PC-3 (cell line): ENCODE data around the gene MRPS17. TPM values are rescaled to one million over a fixed set of nuclear protein-coding genes. Genes with fewer than 3 reads are reported as not detected.

Experiments
- ATAC-seq: fragments of 200-7000 bp; cut with Tn5 transposase; 2 replicates; pipeline ENCODE4 v1.9.1; 2020; ENCODE audit warnings: mild to moderate bottlenecking, moderate library complexity
- BruUV-seq: library from RNA; stranded (reverse); fragments of 400-500 nt; replicated peaks from 2 replicates; lab custom pipeline; 2021; lab: Mats Ljungman, UMichigan
- CTCF ChIA-PET: fragments of 300-600 bp; sonication (Branson Sonifier 250); formaldehyde crosslinking; loops from one replicate; lab custom pipeline; 2022; ENCODE audit warnings: antibody characterized with exemption; lab: Charles Lee
- POLR2A ChIA-PET: fragments of 300-600 bp; sonication (Branson Sonifier 250); formaldehyde crosslinking; loops from one replicate; lab custom pipeline; 2022; ENCODE audit warnings: antibody characterized with exemption; ENCODE audit not compliant: unreplicated experiment; lab: Charles Lee
- DNase-seq: peaks from one replicate; pipeline ENCODE4 v3.0.0-alpha.2; 2015
- H2AFZ ChIP-seq: fragments of 300-600 bp; sonication (generic); 2 replicates; pipeline ENCODE4 v1.6.0; 2016; ENCODE audit warnings: antibody characterized with exemption, low read length
- H3F3A ChIP-seq: fragments of 300-600 bp; sonication (generic); one replicate; pipeline ENCODE4 v1.6.0; 2017; ENCODE audit warnings: antibody characterized with exemption, low read length, control low read depth, mild to moderate bottlenecking; ENCODE audit not compliant: unreplicated experiment
- H3K27ac ChIP-seq: fragments of 300-600 bp; sonication (generic); 2 replicates; pipeline ENCODE4 v1.5.1; 2016; ENCODE audit warnings: mild to moderate bottlenecking, low read length
- H3K27me3 ChIP-seq: fragments of 300-600 bp; sonication (generic); 2 replicates; pipeline ENCODE4 v1.6.1; 2016; ENCODE audit warnings: low read length, mixed read lengths
- H3K36me3 ChIP-seq: fragments of 300-600 bp; sonication (generic); 2 replicates; pipeline ENCODE4 v1.6.1; 2016; ENCODE audit warnings: low read depth, mixed run types, low read length, mixed read lengths
- H3K4me1 ChIP-seq: fragments of 300-600 bp; sonication (generic); 2 replicates; pipeline ENCODE4 v1.5.1; 2016; ENCODE audit warnings: low read length; ENCODE audit not compliant: insufficient read depth
- H3K4me2 ChIP-seq: fragments of 300-600 bp; sonication (generic); 2 replicates; pipeline ENCODE4 v1.6.0; 2016; ENCODE audit warnings: low read length
- H3K4me3 ChIP-seq: fragments of 300-600 bp; sonication (generic); 2 replicates; pipeline ENCODE4 v1.5.1; 2016; ENCODE audit warnings: mild to moderate bottlenecking, low read length, mixed read lengths
- H3K79me2 ChIP-seq: fragments of 300-600 bp; sonication (generic); 2 replicates; pipeline ENCODE4 v1.6.1; 2017; ENCODE audit warnings: low read length, mixed read lengths
- H3K9ac ChIP-seq: fragments of 300-600 bp; sonication (generic); 2 replicates; pipeline ENCODE4 v1.6.0; 2016; ENCODE audit warnings: mild to moderate bottlenecking, low read length
- H3K9me2 ChIP-seq: fragments of 300-600 bp; sonication (generic); replicated peaks from 2 replicates; pipeline ENCODE4 v1.6.1; 2016; ENCODE audit warnings: mixed run types, low read length, mixed read lengths
- H3K9me3 ChIP-seq: fragments of 300-600 bp; sonication (generic); 2 replicates; pipeline ENCODE4 v1.6.1; 2016; ENCODE audit warnings: low read length, mixed read lengths
- H4K20me1 ChIP-seq: fragments of 300-600 bp; sonication (generic); 2 replicates; pipeline ENCODE4 v1.6.1; 2016; ENCODE audit warnings: low read length, mixed read lengths
- CTCF ChIP-seq: fragments of 300-600 bp; sonication (generic); conservative IDR thresholded peaks from 2 replicates; pipeline ENCODE4 v1.5.1; 2017; ENCODE audit warnings: antibody characterized with exemption, low read depth, mild to moderate bottlenecking, low read length
- EZH2 ChIP-seq: fragments of 300-600 bp; sonication (generic); IDR thresholded peaks from one replicate; pipeline ENCODE4 v1.6.1; 2017; ENCODE audit warnings: antibody characterized with exemption, mild to moderate bottlenecking, low read length; ENCODE audit not compliant: unreplicated experiment
- EZH2phosphoT487 ChIP-seq: fragments of 300-600 bp; sonication (generic); IDR thresholded peaks from 2 replicates; pipeline ENCODE4 v1.6.1; 2018; ENCODE audit warnings: mild to moderate bottlenecking, antibody characterized with exemption, low read length, borderline replicate concordance
- intact Hi-C: fragments of 100-400 bp; cut with micrococcal nuclease; formaldehyde crosslinking; loops from 2 replicates; pipeline ENCODE4 v1.9.0; 2023
- total RNA-seq: library from RNA; depleted of rRNA; stranded (reverse); fragments of >200 nt; gene quantifications from 2 replicates; pipeline ENCODE4 v1.2.3, GENCODE V29; 2014

Gene MRPS17
- total RNA-seq, 1 experiment from 2014 or later: 20.1 TPM

GRCh38 chr7:55912748-55913158 lies 38.9 kb upstream of the MRPS17 start:
- no TSS peak for BruUV-seq

GRCh38 chr7:55917771-55918170 lies 33.9 kb upstream of the MRPS17 start:
- BruUV-seq: no TSS peak
- TF ChIP-seq EZH2phosphoT487: no peak
- no peak for TF ChIP-seq CTCF
- TF ChIP-seq EZH2: no peak
- Histone ChIP-seq H3K4me1 (no peaks in the 10 kb centered on the region), H3K79me2 (no peaks in the 10 kb centered on the region), H3K9me2 (no peaks in the 10 kb centered on the region), H3F3A (no peaks in the 10 kb centered on the region), H3K9ac (no peak overlapping the region), H2AFZ (no peak overlapping the region), H4K20me1 (no peaks in the 10 kb centered on the region), H3K27ac (no peak overlapping the region), H3K27me3 (no peaks in the 10 kb centered on the region), H3K9me3 (no peaks in the 10 kb centered on the region), H3K4me2 (no peak overlapping the region), H3K36me3 (no peaks in the 10 kb centered on the region), H3K4me3 (no peak overlapping the region)
- intact Hi-C loops: no loop called here
- ATAC-seq (no peak), DNase-seq (no peak)
- POLR2A ChIA-PET: no interaction called here
- CTCF ChIA-PET: no interaction called here

More at GRCh38 chr7:55912748-55913158, 38.9 kb upstream of the MRPS17 start:
- Histone ChIP-seq H3K9me2 (no peaks in the 10 kb centered on the region), H4K20me1 (no peaks in the 10 kb centered on the region), H3K36me3 (no peaks in the 10 kb centered on the region), H3K4me3 (no peak overlapping the region), H3K4me1 (no peaks in the 10 kb centered on the region), H3K79me2 (no peaks in the 10 kb centered on the region), H3F3A (no peaks in the 10 kb centered on the region), H3K9ac (no peak overlapping the region), H3K9me3 (no peaks in the 10 kb centered on the region), H2AFZ (no peak overlapping the region), H3K27me3 (no peaks in the 10 kb centered on the region), H3K4me2 (no peak overlapping the region), H3K27ac (no peak overlapping the region)
- intact Hi-C loops: no loop called here
- no peak for TF ChIP-seq EZH2phosphoT487
- DNase-seq (peak; percentile 10), ATAC-seq (peak; percentile 84)
- ChIA-PET POLR2A (no interaction called here), CTCF (no interaction called here)

GRCh38 chr7:55928006-55928767 lies 23.5 kb upstream of the MRPS17 start:
- intact Hi-C loops: no loop called here
- ChIA-PET POLR2A (no interaction called here), CTCF (interaction anchor here (0.5 kb wide), 1 partner anchor 10 kb away, joined by 4 read pairs; no protein-coding TSS in a partner anchor)
- no peak overlapping the region for H2AFZ ChIP-seq
- no peak overlapping the region for H3K4me3 ChIP-seq
- no peaks in the 10 kb centered on the region for H3K4me1 ChIP-seq
- ATAC-seq (no peak), DNase-seq (no peak)
- BruUV-seq: no TSS peak
- no peaks in the 10 kb centered on the region for H3F3A ChIP-seq
- no peaks in the 10 kb centered on the region for H3K9me3 ChIP-seq
- H3K27me3 ChIP-seq: no peaks in the 10 kb centered on the region
- no peaks in the 10 kb centered on the region for H3K79me2 ChIP-seq
- no peak overlapping the region for H3K9ac ChIP-seq
- TF ChIP-seq EZH2phosphoT487: no peak
- no peak for TF ChIP-seq CTCF
- no peak for TF ChIP-seq EZH2
- no peak overlapping the region for H3K4me2 ChIP-seq
- no peaks in the 10 kb centered on the region for H3K9me2 ChIP-seq
- no peaks in the 10 kb centered on the region for H3K36me3 ChIP-seq
- H4K20me1 ChIP-seq: no peaks in the 10 kb centered on the region
- no peak overlapping the region for H3K27ac ChIP-seq
